ENCODE measurements around the gene RERE.

Gene RERE

GRCh38 chr1:8780405-8780804 is 37.0 kb downstream of the RERE start:
- H3K9ac ChIP-seq (ENCODE audit: low read length), result no peak overlapping the region
- H3K36me3 ChIP-seq (ENCODE audit: control insufficient read depth, insufficient read depth, low read length), result no peaks in the 10 kb centered on the region
- no peaks in the 10 kb centered on the region for H3K27me3 ChIP-seq (ENCODE audit: control insufficient read depth, insufficient read depth, low read length)
- H3K9me3 ChIP-seq (ENCODE audit: control insufficient read depth, insufficient read depth, low read depth, low read length), result no peaks in the 10 kb centered on the region
- H3K4me3 ChIP-seq (ENCODE audit: low read depth, low read length), result no peak overlapping the region
- 0 out of 2 replicates have a peak overlapping the region, but pooled peaks have one; percentile 11 for H3K27ac ChIP-seq (ENCODE audit: low read depth, low read length)
- H3K4me1 ChIP-seq (ENCODE audit: control insufficient read depth, insufficient read depth, low read length), result peaks cover 12% of the 10 kb centered on the region

GRCh38 chr1:8777867-8778266 is 39.6 kb downstream of the RERE start:
- Histone ChIP-seq H3K27ac (ENCODE audit: low read depth, low read length) (no peak overlapping the region), H3K9ac (ENCODE audit: low read length) (no peak overlapping the region), H3K4me3 (ENCODE audit: low read depth, low read length) (no peak overlapping the region), H3K36me3 (ENCODE audit: control insufficient read depth, insufficient read depth, low read length) (no peaks in the 10 kb centered on the region), H3K4me1 (ENCODE audit: control insufficient read depth, insufficient read depth, low read length) (no peaks in the 10 kb centered on the region; the same call in 1 of the 2 replicates), H3K9me3 (ENCODE audit: control insufficient read depth, insufficient read depth, low read depth, low read length) (no peaks in the 10 kb centered on the region), H3K27me3 (ENCODE audit: control insufficient read depth, insufficient read depth, low read length) (no peaks in the 10 kb centered on the region)

- Histone ChIP-seq H3K36me3 (ENCODE audit: control insufficient read depth, insufficient read depth, low read length) (no peaks in the 10 kb centered on the region), H3K4me1 (ENCODE audit: control insufficient read depth, insufficient read depth, low read length) (no peaks in the 10 kb centered on the region; the same call in 1 of the 2 replicates), H3K9me3 (ENCODE audit: control insufficient read depth, insufficient read depth, low read depth, low read length) (no peaks in the 10 kb centered on the region), H3K9ac (ENCODE audit: low read length) (no peak overlapping the region), H3K27ac (ENCODE audit: low read depth, low read length) (no peak overlapping the region), H3K27me3 (ENCODE audit: control insufficient read depth, insufficient read depth, low read length) (no peaks in the 10 kb centered on the region), H3K4me3 (ENCODE audit: low read depth, low read length) (no peak overlapping the region)
Observed at GRCh38 chr1:8776104-8776503, 41.3 kb downstream of the RERE start.

- H3K9me3 ChIP-seq (ENCODE audit: control insufficient read depth, insufficient read depth, low read depth, low read length), result no peaks in the 10 kb centered on the region
- H3K36me3 ChIP-seq (ENCODE audit: control insufficient read depth, insufficient read depth, low read length), result no peaks in the 10 kb centered on the region
- no peak overlapping the region for H3K27ac ChIP-seq (ENCODE audit: low read depth, low read length)
- H3K4me1 ChIP-seq (ENCODE audit: control insufficient read depth, insufficient read depth, low read length), result peaks cover 20% of the 10 kb centered on the region
- no peak overlapping the region for H3K9ac ChIP-seq (ENCODE audit: low read length)
- no peaks in the 10 kb centered on the region for H3K27me3 ChIP-seq (ENCODE audit: control insufficient read depth, insufficient read depth, low read length)
- H3K4me3 ChIP-seq (ENCODE audit: low read depth, low read length), result no peak overlapping the region
Observed at GRCh38 chr1:8767006-8767405, 50.4 kb downstream of the RERE start.

- Histone ChIP-seq H3K9ac (ENCODE audit: low read length) (no peak overlapping the region), H3K36me3 (ENCODE audit: control insufficient read depth, insufficient read depth, low read length) (no peaks in the 10 kb centered on the region), H3K4me3 (ENCODE audit: low read depth, low read length) (no peak overlapping the region), H3K9me3 (ENCODE audit: control insufficient read depth, insufficient read depth, low read depth, low read length) (no peaks in the 10 kb centered on the region), H3K4me1 (ENCODE audit: control insufficient read depth, insufficient read depth, low read length) (peaks cover 20% of the 10 kb centered on the region), H3K27me3 (ENCODE audit: control insufficient read depth, insufficient read depth, low read length) (no peaks in the 10 kb centered on the region), H3K27ac (ENCODE audit: low read depth, low read length) (peak overlapping the region; percentile 0; the same call in 1 of the 2 replicates)
Observed at GRCh38 chr1:8765198-8765597, 52.2 kb downstream of the RERE start.

- no peaks in the 10 kb centered on the region for H3K9me3 ChIP-seq (ENCODE audit: control insufficient read depth, insufficient read depth, low read depth, low read length)
- H3K9ac ChIP-seq (ENCODE audit: low read length), result no peak overlapping the region
- peak overlapping the region; percentile 0; the same call in 1 of the 2 replicates for H3K27ac ChIP-seq (ENCODE audit: low read depth, low read length)
- no peaks in the 10 kb centered on the region for H3K27me3 ChIP-seq (ENCODE audit: control insufficient read depth, insufficient read depth, low read length)
- peaks cover 20% of the 10 kb centered on the region for H3K4me1 ChIP-seq (ENCODE audit: control insufficient read depth, insufficient read depth, low read length)
- H3K36me3 ChIP-seq (ENCODE audit: control insufficient read depth, insufficient read depth, low read length), result no peaks in the 10 kb centered on the region
- H3K4me3 ChIP-seq (ENCODE audit: low read depth, low read length), result no peak overlapping the region
Observed at GRCh38 chr1:8764293-8764937, 53.0 kb downstream of the RERE start.

- H3K27ac ChIP-seq (ENCODE audit: low read depth, low read length), result no peak overlapping the region
- no peak overlapping the region for H3K4me3 ChIP-seq (ENCODE audit: low read depth, low read length)
- H3K36me3 ChIP-seq (ENCODE audit: control insufficient read depth, insufficient read depth, low read length), result no peaks in the 10 kb centered on the region
- peaks cover 19% of the 10 kb centered on the region for H3K4me1 ChIP-seq (ENCODE audit: control insufficient read depth, insufficient read depth, low read length)
- no peaks in the 10 kb centered on the region for H3K9me3 ChIP-seq (ENCODE audit: control insufficient read depth, insufficient read depth, low read depth, low read length)
- no peak overlapping the region for H3K9ac ChIP-seq (ENCODE audit: low read length)
- no peaks in the 10 kb centered on the region for H3K27me3 ChIP-seq (ENCODE audit: control insufficient read depth, insufficient read depth, low read length)
Observed at GRCh38 chr1:8763888-8764287, 53.6 kb downstream of the RERE start.

- no peak overlapping the region for H3K27ac ChIP-seq (ENCODE audit: low read depth, low read length)
- no peaks in the 10 kb centered on the region for H3K9me3 ChIP-seq (ENCODE audit: control insufficient read depth, insufficient read depth, low read depth, low read length)
- H3K4me1 ChIP-seq (ENCODE audit: control insufficient read depth, insufficient read depth, low read length), result peaks cover 9% of the 10 kb centered on the region
- no peak overlapping the region for H3K9ac ChIP-seq (ENCODE audit: low read length)
- no peaks in the 10 kb centered on the region for H3K36me3 ChIP-seq (ENCODE audit: control insufficient read depth, insufficient read depth, low read length)
- no peak overlapping the region for H3K4me3 ChIP-seq (ENCODE audit: low read depth, low read length)
- H3K27me3 ChIP-seq (ENCODE audit: control insufficient read depth, insufficient read depth, low read length), result no peaks in the 10 kb centered on the region
Observed at GRCh38 chr1:8754993-8755392, 62.4 kb downstream of the RERE start.

- Histone ChIP-seq H3K9me3 (ENCODE audit: control insufficient read depth, insufficient read depth, low read depth, low read length) (no peaks in the 10 kb centered on the region), H3K27me3 (ENCODE audit: control insufficient read depth, insufficient read depth, low read length) (no peaks in the 10 kb centered on the region), H3K4me1 (ENCODE audit: control insufficient read depth, insufficient read depth, low read length) (peaks cover 9% of the 10 kb centered on the region), H3K9ac (ENCODE audit: low read length) (no peak overlapping the region), H3K27ac (ENCODE audit: low read depth, low read length) (no peak overlapping the region), H3K36me3 (ENCODE audit: control insufficient read depth, insufficient read depth, low read length) (no peaks in the 10 kb centered on the region), H3K4me3 (ENCODE audit: low read depth, low read length) (no peak overlapping the region)
Observed at GRCh38 chr1:8754247-8754650, 63.2 kb downstream of the RERE start.

- no peak overlapping the region for H3K27ac ChIP-seq (ENCODE audit: low read depth, low read length)
- no peaks in the 10 kb centered on the region for H3K27me3 ChIP-seq (ENCODE audit: control insufficient read depth, insufficient read depth, low read length)
- H3K4me3 ChIP-seq (ENCODE audit: low read depth, low read length), result no peak overlapping the region
- no peaks in the 10 kb centered on the region for H3K36me3 ChIP-seq (ENCODE audit: control insufficient read depth, insufficient read depth, low read length)
- no peaks in the 10 kb centered on the region for H3K9me3 ChIP-seq (ENCODE audit: control insufficient read depth, insufficient read depth, low read depth, low read length)
- H3K4me1 ChIP-seq (ENCODE audit: control insufficient read depth, insufficient read depth, low read length), result peaks cover 9% of the 10 kb centered on the region
- no peak overlapping the region for H3K9ac ChIP-seq (ENCODE audit: low read length)
Observed at GRCh38 chr1:8753736-8754135, 63.7 kb downstream of the RERE start.

GRCh38 chr1:8752921-8753713 is 64.3 kb downstream of the RERE start:
- H3K9ac ChIP-seq (ENCODE audit: low read length), result no peak overlapping the region
- H3K27me3 ChIP-seq (ENCODE audit: control insufficient read depth, insufficient read depth, low read length), result no peaks in the 10 kb centered on the region
- H3K36me3 ChIP-seq (ENCODE audit: control insufficient read depth, insufficient read depth, low read length), result no peaks in the 10 kb centered on the region
- H3K9me3 ChIP-seq (ENCODE audit: control insufficient read depth, insufficient read depth, low read depth, low read length), result no peaks in the 10 kb centered on the region
- peaks cover 9% of the 10 kb centered on the region for H3K4me1 ChIP-seq (ENCODE audit: control insufficient read depth, insufficient read depth, low read length)
- H3K4me3 ChIP-seq (ENCODE audit: low read depth, low read length), result no peak overlapping the region
- H3K27ac ChIP-seq (ENCODE audit: low read depth, low read length), result no peak overlapping the region

All from HUES6 (cell line).